NCI-H2107 (cell line): Measurements from ENCODE around the gene NRP1.
"Not testable (repeated sequence)": the region's sequence is repeated elsewhere in the genome, so short reads cannot be mapped to it uniquely, and the experiment has no call there.

Experiments
- DNase-seq: peaks from one replicate; lab custom pipeline; 2025; lab: John Stamatoyannopoulos, UW

Gene NRP1

GRCh38 chr10:33237736-33238624 is 96.5 kb downstream of the NRP1 start:
- no peak for DNase-seq

GRCh38 chr10:33236916-33237315 is 97.6 kb downstream of the NRP1 start:
- DNase-seq = no peak

GRCh38 chr10:33235951-33236350 is 98.5 kb downstream of the NRP1 start:
- DNase-seq = no peak

- no peak for DNase-seq
These were observed 99.1 kb downstream of the NRP1 start for GRCh38 chr10:33235251-33235884.

- no peak for DNase-seq
These were observed 99.6 kb downstream of the NRP1 start for GRCh38 chr10:33234831-33235237.

- DNase-seq = no peak
These were observed 100.8 kb downstream of the NRP1 start for GRCh38 chr10:33233635-33234034.

GRCh38 chr10:33233221-33233620 is 101.2 kb downstream of the NRP1 start:
- DNase-seq = no peak

GRCh38 chr10:33231621-33232350 is 102.7 kb downstream of the NRP1 start:
- no peak for DNase-seq

GRCh38 chr10:33229949-33230267 is 104.6 kb downstream of the NRP1 start:
- no peak for DNase-seq

GRCh38 chr10:33229252-33229948 is 105.1 kb downstream of the NRP1 start:
- no peak for DNase-seq

- DNase-seq = no peak
These were observed 106.0 kb downstream of the NRP1 start for GRCh38 chr10:33228426-33228825.

GRCh38 chr10:33227489-33227888 is 107.0 kb downstream of the NRP1 start:
- DNase-seq = no peak

- no peak for DNase-seq
These were observed 110.1 kb downstream of the NRP1 start for GRCh38 chr10:33224251-33224965.

- DNase-seq = no peak
These were observed 111.0 kb downstream of the NRP1 start for GRCh38 chr10:33223326-33224000.

GRCh38 chr10:33222304-33222703 is 112.2 kb downstream of the NRP1 start:
- not testable (repeated sequence) for DNase-seq

- no peak for DNase-seq
These were observed 116.6 kb downstream of the NRP1 start for GRCh38 chr10:33217854-33218253.

GRCh38 chr10:33216661-33217427 is 117.6 kb downstream of the NRP1 start:
- DNase-seq = no peak

- DNase-seq = no peak
These were observed 118.8 kb downstream of the NRP1 start for GRCh38 chr10:33215635-33216034.

GRCh38 chr10:33215154-33215553 is 119.3 kb downstream of the NRP1 start:
- DNase-seq = no peak

GRCh38 chr10:33214174-33214573 is 120.3 kb downstream of the NRP1 start:
- no peak for DNase-seq
